ENCODE data around the gene CEL. TPM values are rescaled to one million over a fixed set of nuclear protein-coding genes. Genes with fewer than 3 reads are reported as not detected.

CEL gene
- total RNA-seq, 2 donors from 2014 or later: 1.7 to 3.3 TPM

- no peak overlapping the region for H3K27ac Mint-ChIP-seq
- no peaks in the 10 kb centered on the region for H3K36me3 ChIP-seq (ENCODE audit: control insufficient read depth, insufficient read depth, low read length)
- no peaks in the 10 kb centered on the region for H3K27me3 ChIP-seq (ENCODE audit: control insufficient read depth, insufficient read depth, low read length, poor library complexity, severe bottlenecking)
- no peak overlapping the region for H3K4me3 Mint-ChIP-seq
- no peak for DNase-seq
- 89 to 92% methylated on average over 4 to 8 of the region's 8 CpGs for WGBS, 2 experiments (ENCODE audit: insufficient coverage in 1 of 2, insufficient read length in 1 of 2)
- TF ChIP-seq CTCF (conservative IDR thresholded peaks at IDR 0.05): no peak
- no peaks in the 10 kb centered on the region for H3K4me1 Mint-ChIP-seq
- H3K9me3 ChIP-seq (ENCODE audit: control insufficient read depth, low read length): no peaks in the 10 kb centered on the region
- H3K4me1 ChIP-seq (ENCODE audit: control insufficient read depth, insufficient read depth, low read length): no peaks in the 10 kb centered on the region
- no peak overlapping the region for H3K4me3 ChIP-seq (ENCODE audit: low read length)
- no peak overlapping the region for H3K9ac ChIP-seq (ENCODE audit: extremely low read depth, low read length, poor library complexity, severe bottlenecking)
- no peak overlapping the region for H3K27ac ChIP-seq (ENCODE audit: low read depth, low read length)
- H3K9me3 Mint-ChIP-seq: no peaks in the 10 kb centered on the region
- H3K27me3 Mint-ChIP-seq (ENCODE audit: insufficient read depth): peaks cover 8% of the 10 kb centered on the region
- peaks cover 11% of the 10 kb centered on the region for H3K36me3 Mint-ChIP-seq (ENCODE audit: low read depth)
Observed at GRCh38 chr9:133074111-133074651, 12.4 kb downstream of the CEL start.

DNA sequence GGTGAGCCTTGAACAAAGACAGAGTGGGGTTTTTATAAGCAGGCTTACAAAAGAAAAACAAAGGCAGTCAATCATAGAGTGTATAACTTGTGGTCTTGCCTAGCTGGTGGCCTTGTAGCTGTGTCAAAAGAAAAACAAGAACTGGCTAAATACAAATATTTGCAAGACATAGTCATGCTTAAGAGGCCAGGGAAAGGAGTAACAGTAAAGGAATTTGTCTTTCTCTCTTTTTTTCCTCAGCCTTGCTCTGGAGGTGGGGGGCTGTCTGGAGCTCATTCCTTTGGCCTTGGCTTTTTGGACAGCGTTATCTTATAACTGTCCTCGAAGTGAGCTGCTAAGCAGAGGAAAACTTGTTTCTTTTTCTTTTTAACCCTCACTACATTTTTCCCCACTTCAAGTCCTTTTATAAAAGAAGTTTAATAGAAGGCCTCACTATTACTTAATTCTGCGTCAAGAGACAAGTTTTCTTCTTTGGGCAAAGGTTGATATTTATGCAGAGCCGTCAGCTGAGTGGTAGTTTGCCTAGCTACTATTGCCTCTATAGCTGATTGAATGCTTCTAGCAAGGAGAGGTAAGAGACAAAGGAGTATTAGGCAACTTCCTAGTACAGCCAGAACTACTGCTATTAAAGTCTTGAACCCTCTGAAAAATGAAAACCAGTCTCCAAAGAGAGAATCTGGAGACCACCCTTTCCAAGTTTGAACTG, 14.3 kb downstream of the CEL start:
- peaks cover 13% of the 10 kb centered on the region for H3K27me3 Mint-ChIP-seq (ENCODE audit: insufficient read depth)
- Histone ChIP-seq H3K27ac (ENCODE audit: low read depth, low read length) (no peak overlapping the region), H3K9me3 (ENCODE audit: control insufficient read depth, low read length) (no peaks in the 10 kb centered on the region), H3K9ac (ENCODE audit: extremely low read depth, low read length, poor library complexity, severe bottlenecking) (no peak overlapping the region), H3K27me3 (ENCODE audit: control insufficient read depth, insufficient read depth, low read length, poor library complexity, severe bottlenecking) (no peaks in the 10 kb centered on the region), H3K4me1 (ENCODE audit: control insufficient read depth, insufficient read depth, low read length) (no peaks in the 10 kb centered on the region), H3K4me3 (ENCODE audit: low read length) (no peak overlapping the region), H3K36me3 (ENCODE audit: control insufficient read depth, insufficient read depth, low read length) (no peaks in the 10 kb centered on the region)
- no peak for TF ChIP-seq CTCF (conservative IDR thresholded peaks at IDR 0.05)
- H3K9me3 Mint-ChIP-seq: no peaks in the 10 kb centered on the region
- no peaks in the 10 kb centered on the region for H3K4me1 Mint-ChIP-seq
- H3K4me3 Mint-ChIP-seq: no peak overlapping the region
- peaks cover 6% of the 10 kb centered on the region for H3K36me3 Mint-ChIP-seq (ENCODE audit: low read depth)
- WGBS, 2 experiments (ENCODE audit: insufficient coverage in 1 of 2, insufficient read length in 1 of 2): 83 to 100% methylated on average over 1 to 4 of the region's 4 CpGs
- no peak overlapping the region for H3K27ac Mint-ChIP-seq
- DNase-seq: no peak

- 90 to 92% methylated on average over 2 to 4 of the region's 4 CpGs for WGBS, 2 experiments (ENCODE audit: insufficient coverage in 1 of 2, insufficient read length in 1 of 2)
Observed at GRCh38 chr9:133076691-133077090, 14.9 kb downstream of the CEL start.

More at GRCh38 chr9:133076691-133077090, 14.9 kb downstream of the CEL start:
- Mint-ChIP-seq H3K4me3 (no peak overlapping the region), H3K36me3 (ENCODE audit: low read depth) (peaks cover 5% of the 10 kb centered on the region), H3K4me1 (no peaks in the 10 kb centered on the region), H3K9me3 (no peaks in the 10 kb centered on the region), H3K27ac (no peak overlapping the region), H3K27me3 (ENCODE audit: insufficient read depth) (peaks cover 15% of the 10 kb centered on the region)
- no peak for TF ChIP-seq CTCF (conservative IDR thresholded peaks at IDR 0.05)
- no peak for DNase-seq
- no peaks in the 10 kb centered on the region for H3K4me1 ChIP-seq (ENCODE audit: control insufficient read depth, insufficient read depth, low read length)
- H3K27ac ChIP-seq (ENCODE audit: low read depth, low read length): no peak overlapping the region
- no peak overlapping the region for H3K4me3 ChIP-seq (ENCODE audit: low read length)
- H3K27me3 ChIP-seq (ENCODE audit: control insufficient read depth, insufficient read depth, low read length, poor library complexity, severe bottlenecking): no peaks in the 10 kb centered on the region
- no peak overlapping the region for H3K9ac ChIP-seq (ENCODE audit: extremely low read depth, low read length, poor library complexity, severe bottlenecking)
- no peaks in the 10 kb centered on the region for H3K36me3 ChIP-seq (ENCODE audit: control insufficient read depth, insufficient read depth, low read length)
- no peaks in the 10 kb centered on the region for H3K9me3 ChIP-seq (ENCODE audit: control insufficient read depth, low read length)
